Muscle of arm (tissue), 12 donors: ENCODE data around the gene CALU. TPM values are rescaled to one million over a fixed set of nuclear protein-coding genes. Genes with fewer than 3 reads are reported as not detected.

ENCODE experiments used
- DNase-seq: peaks from one replicate; pipeline ENCODE4 v3.0.0-alpha.2; 2013
- polyA plus RNA-seq, 12 donors: library from polyadenylated mRNA; unstranded; fragments of 120-200 nt; gene quantifications; one replicate each; pipeline ENCODE4 v1.2.1, GENCODE V29; 2013; ENCODE audit not compliant: insufficient read length in 12 of 12

Gene CALU
- polyA plus RNA-seq, 12 donors = 231 to 352 (median 285) TPM

DNA sequence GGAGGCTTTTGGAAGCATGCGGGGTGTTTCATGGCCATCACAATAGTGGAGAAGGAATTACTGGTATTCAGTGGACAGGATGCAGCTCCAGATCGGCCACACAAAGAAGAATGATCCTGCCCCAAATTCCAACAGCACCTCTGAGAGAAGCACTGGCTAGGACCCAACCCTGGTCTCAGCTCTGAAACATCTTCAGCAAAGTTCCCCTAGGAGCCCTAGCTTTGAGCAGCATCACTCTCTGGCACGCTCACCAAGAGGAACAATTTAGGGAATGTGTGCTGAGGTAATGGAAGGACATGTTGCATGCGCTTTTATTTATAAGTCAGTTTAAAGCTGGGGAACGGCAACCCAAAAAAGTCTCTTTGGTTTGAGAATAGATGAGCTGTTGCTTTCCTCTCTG is 42.0 kb downstream of the CALU start:
- DNase-seq = peak; percentile 88

DNA sequence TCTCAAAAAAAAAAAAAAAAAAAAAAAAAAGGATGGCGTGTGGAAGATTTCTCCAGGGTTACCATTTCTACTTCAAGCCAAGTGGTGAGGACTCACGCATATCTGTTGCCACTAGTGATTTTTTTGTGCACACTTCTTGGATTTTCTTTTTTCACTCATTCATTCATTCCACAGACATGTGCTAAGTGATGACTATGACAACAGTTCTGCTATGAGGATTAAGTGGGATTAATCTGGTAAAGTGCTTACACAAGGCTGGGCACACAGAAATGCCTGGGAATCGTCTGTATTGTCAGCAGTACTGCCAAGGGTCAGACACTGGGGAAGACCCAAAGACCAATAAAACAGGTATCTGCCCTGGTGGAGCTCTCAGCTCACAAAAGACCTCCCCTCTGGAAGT is 42.7 kb downstream of the CALU start:
- DNase-seq = no peak

GRCh38 chr7:128783143-128783861 is 44.1 kb downstream of the CALU start:
- peak; percentile 90 for DNase-seq

- DNase-seq = no peak
These were observed 46.6 kb downstream of the CALU start for GRCh38 chr7:128785738-128786137.

- no peak for DNase-seq
These were observed 49.6 kb downstream of the CALU start for GRCh38 chr7:128788446-128789412.

- DNase-seq = no peak
These were observed 51.3 kb downstream of the CALU start for GRCh38 chr7:128790315-128791041.

DNA sequence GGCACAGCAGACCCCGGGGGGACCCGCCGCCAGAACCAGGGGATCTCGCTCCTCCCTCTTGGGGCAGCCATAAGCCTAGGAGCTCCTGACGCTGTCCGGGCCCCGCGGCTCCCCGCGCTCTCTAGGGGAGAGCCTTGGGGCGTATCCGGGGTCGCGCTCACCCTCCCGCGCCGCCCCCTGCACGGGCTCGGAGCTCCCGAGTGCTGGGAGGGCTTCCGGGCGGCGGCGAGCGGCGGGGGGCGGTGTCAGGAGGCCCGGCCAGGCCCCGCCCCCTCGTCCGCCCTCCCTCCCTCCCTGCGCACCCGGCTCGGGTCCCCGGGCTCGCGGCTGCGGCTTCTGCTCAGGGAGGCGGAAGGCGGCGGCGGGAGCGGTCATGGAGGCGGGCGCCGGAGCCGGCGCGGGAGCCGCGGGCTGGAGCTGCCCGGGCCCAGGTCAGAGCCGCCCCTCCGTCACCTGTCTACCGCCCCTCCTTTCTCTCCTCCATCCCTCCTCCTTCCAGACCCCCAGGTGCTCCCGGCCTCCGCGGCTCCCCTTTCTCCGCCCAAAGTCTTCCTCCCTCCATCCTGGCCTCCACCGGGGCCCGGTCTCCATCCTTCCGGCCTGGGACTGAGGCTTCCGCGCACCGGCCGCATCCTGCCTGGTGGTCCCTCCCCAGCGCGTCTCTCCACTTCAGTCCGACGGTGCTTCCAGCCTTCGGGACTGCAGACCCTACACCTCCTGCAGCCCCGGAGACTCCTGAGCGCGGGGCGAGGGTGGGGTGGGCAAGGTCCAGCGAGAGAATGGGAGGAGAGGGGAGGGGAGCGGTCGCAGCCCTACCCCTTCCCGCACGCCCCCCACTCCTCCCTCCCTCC is 52.2 kb downstream of the CALU start, which contains the start of gene CCDC136:
Gene CCDC136, plus strand, starts transcription at position 848 of the 851 bp plus-strand sequence. CDS start 444 bp downstream, outside the sequence.
- DNase-seq = no peak

DNA sequence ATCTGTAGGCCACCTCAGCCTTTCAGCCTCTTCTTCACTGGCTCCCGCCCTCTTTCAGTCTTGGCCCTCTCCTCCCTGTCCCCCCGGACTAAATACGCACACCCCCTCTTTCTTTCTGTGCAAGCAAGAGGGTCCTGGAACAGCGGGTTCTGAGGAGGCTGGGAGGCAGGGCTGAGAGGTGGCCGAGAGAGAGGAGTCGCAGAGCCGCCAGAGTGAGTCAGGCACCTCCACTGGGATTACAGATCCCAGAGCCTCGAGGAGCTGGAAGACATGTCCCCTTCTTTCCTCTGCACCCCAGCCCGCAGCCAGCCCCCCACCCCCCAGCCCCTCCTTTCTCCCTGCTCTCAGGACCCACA is 52.8 kb downstream of the CALU start:
- DNase-seq = no peak

DNA sequence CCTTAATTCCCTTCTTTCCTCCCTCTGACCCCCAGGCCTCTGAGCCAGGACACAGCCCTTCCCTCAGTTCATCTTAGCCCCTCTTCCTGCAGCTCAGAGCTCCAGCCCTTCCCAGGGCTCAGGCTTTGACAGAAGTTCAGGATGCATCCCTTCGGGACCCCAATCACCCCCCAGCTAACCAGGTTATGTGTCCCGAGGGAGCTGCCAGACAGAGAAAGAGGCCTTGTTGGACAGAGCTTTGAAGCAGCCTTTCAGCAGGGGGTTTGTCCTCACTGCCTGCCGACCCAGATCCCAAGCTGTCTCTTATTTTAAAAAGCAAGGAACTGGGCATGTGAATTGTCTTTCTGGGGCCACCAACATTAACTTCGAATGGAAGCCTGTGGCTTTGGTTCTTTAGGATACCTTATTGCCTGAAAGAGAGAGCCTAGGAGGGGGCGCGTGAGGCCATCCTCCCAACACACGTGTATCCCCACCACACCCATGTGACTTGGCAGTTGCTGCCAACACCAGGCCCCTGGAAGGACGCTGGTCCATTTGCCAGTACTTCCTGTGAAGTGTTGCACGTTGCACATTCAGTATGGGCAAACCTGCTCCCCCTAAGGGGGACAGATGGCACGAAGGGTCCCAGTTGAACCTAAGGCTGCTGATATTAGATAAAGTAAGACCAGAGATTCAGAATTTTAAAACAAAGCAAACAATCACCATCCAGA is 53.5 kb downstream of the CALU start:
- DNase-seq = no peak

DNA sequence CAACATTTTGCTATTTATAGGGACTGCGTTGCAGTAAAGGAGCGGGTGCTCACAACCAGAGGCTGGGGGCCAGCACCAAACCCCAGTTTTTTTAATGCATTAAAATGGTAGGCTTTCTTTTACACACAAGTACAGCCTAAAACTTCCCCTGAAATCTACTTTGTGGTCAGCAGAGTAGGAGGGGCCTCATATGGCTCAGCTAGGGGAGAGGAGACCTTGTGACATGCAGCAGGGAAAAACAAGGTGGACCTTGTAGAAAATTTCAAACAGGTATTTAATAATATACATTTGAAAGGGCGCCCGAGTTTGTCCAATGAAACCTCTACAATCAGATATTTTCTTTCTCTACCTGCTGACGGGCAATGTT is 54.0 kb downstream of the CALU start:
- DNase-seq = no peak

DNA sequence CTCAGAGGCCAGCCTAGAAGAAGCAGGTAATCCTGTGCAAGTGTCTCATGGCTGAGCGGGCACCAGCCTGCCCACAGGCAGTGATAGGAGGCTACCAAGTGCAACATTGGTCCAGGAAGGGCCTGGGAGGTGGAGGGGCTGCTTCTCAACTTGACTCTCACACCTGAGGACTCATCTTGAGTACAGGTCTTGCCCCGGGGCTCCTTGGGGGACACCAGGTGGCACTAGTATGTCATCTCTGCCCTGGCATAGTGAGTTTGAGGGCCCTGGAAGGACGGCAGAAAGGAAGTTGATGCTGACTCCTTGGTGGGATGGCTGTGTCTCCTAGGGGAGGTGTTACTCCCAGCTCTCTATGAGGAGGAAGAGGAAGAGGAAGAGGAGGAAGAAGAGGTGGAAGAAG is 54.9 kb downstream of the CALU start:
- no peak for DNase-seq

DNA sequence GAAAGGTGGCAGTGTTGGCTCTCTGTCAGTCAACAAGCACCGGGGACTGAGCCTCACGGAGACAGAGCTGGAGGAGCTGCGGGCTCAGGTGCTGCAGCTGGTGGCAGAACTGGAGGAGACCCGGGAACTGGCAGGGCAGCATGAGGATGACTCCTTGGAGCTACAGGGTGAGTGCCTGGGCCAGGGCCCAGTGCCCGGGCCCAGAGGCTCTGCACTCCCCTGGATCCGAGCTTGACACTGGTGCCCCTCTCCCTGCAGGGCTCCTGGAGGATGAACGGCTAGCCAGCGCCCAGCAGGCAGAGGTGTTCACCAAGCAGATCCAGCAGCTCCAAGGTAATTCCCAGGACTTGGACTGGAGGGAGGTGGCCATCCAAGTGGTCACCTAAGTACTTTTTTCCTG is 55.3 kb downstream of the CALU start:
- no peak for DNase-seq

DNA sequence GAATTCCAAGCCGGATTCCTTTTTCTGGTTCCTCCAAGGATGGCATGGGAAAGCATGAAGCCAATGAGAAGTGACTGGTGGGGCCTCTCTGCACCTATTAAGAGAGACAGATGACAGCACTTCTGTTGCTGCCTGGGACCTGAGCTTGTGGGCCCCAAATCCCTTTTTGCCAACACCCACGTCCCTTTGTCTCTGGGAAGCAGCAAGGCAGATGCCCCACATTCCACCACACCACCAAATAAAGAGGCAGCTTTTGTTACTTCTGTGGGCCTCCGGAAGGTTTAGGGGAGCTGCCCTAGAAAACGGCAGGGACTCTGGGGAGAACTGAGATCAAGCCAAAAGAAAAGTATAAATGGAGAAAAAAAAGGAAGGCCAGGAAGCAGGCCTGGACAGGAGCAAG is 56.0 kb downstream of the CALU start:
- DNase-seq = no peak

DNA sequence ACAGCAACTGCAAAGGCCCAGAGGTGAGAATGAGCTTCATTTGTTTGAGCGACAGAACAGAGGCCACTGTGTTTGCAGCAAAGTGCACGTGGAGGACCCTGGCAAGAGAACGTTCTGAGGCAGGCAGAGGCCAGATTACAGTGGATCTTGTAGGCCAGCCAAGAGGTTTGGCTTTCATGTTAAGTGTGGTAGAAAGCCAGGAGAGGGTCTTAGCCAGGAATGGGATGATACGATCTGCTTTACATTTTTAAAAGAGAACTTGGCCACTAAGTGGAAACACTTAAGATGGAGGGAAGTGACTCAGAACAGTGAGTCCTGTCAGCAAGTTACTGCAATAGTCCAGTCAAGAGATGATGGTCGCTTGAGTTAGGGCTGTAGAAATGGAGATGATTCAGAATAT is 57.2 kb downstream of the CALU start:
- peak; percentile 75 for DNase-seq

- DNase-seq = no peak
These were observed 60.3 kb downstream of the CALU start for GRCh38 chr7:128799451-128799850.

DNA sequence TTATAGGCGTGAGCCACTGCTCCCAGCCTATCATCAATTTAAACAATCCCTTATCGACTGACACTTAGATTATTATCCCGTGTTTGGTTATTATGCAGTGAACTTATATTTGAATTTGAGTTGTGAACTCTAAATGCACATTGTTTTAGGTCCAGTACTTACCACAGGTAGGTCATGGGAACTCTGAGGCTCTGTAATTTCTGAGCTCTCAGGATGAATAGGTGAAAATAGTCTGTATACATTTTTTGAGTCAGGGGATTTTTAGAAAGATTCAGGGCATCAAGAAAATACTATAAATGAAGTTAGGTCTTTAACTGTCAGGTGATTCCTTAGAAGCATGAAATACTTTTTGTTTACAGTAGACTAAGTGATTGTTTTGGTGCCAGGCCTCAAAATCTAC is 61.4 kb downstream of the CALU start:
- no peak for DNase-seq

- DNase-seq = no peak
These were observed 61.8 kb downstream of the CALU start for GRCh38 chr7:128801003-128801402.

DNA sequence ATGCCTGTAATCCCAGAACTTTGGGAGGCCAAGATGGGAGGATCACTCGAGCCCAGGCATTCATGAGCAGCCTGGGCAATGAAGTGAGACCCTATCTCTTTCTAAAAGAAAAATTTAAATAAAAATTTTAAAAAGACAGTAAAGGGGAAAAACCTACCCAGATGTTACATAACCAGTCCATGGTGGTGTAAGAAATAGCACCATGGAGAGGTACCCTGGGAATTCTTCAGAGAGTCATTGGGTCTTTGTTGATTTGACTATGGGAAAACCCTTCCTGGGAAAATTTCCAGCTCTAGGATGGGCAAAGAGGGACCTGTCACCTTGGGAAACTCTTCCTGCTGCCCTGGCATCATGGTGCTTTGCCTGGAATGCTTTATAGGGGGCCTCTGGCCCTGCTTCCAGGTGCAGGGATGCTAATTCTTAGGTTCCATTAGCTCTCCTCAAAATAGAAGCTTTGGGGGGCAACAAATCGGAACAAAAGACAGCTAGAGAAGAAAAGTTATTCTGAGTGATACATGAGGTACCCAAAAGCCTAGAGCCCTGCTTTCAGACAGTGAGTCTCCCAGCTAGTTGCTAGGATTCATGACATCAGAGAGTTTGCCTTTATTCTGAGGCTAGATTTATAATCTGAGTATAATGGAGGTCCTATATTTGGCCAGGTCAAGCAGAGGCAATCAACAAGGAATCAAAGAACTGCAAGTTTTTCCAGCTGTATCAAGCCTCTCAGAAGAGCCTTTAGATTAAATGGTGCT is 62.7 kb downstream of the CALU start:
- no peak for DNase-seq

- DNase-seq = no peak
These were observed 65.3 kb downstream of the CALU start for GRCh38 chr7:128804484-128804883.

GRCh38 chr7:128805225-128805624 is 66.1 kb downstream of the CALU start:
- DNase-seq = no peak
